Common myeloid progenitor, CD34-positive (primary cell): ENCODE measurements around the gene ROCK2.

Source experiments
- CTCF ChIA-PET: fragments of 350-600 bp; sonication (Branson Sonifier 250); formaldehyde crosslinking; loops from one replicate; lab custom pipeline; 2021; ENCODE audit warnings: antibody characterized with exemption; lab: Charles Lee
- POLR2A ChIA-PET: fragments of 350-600 bp; sonication (Branson Sonifier 250); formaldehyde crosslinking; loops from one replicate; lab custom pipeline; 2021; ENCODE audit warnings: antibody characterized with exemption; lab: Charles Lee
- DNase-seq, 3 donors: peaks; one replicate each; pipeline versions ENCODE4 v3.0.0 to v3.0.0-alpha.2; 2013
- H3K27ac ChIP-seq, 2 experiments: 1 replicate in 1 of 2; 2 replicates in 1 of 2; pipeline ENCODE4 v1.7.0; 2013; ENCODE audit warnings: inconsistent platforms in 2 of 2, low read length in 2 of 2, mild to moderate bottlenecking in 2 of 2, low read depth in 1 of 2, moderate library complexity in 1 of 2; ENCODE audit not compliant: severe bottlenecking in 2 of 2, insufficient read depth in 1 of 2, poor library complexity in 1 of 2
- H3K27me3 ChIP-seq, 5 experiments: replicated peaks in 2 of 5; 1 replicate in 3 of 5; 2 replicates in 2 of 5; pipeline versions ENCODE4 v1.6.1 to v1.7.0; 2013; ENCODE audit warnings: low read length in 4 of 5, mild to moderate bottlenecking in 2 of 5, moderate library complexity in 2 of 5, inconsistent platforms in 1 of 5; ENCODE audit not compliant: insufficient read depth in 5 of 5, control insufficient read depth in 4 of 5
- H3K36me3 ChIP-seq, 4 experiments: 1 replicate in 2 of 4; 2 replicates in 2 of 4; pipeline versions ENCODE4 v1.6.1 to v1.7.0; 2013; ENCODE audit warnings: low read length in 3 of 4, control low read depth in 1 of 4, mild to moderate bottlenecking in 1 of 4; ENCODE audit not compliant: control insufficient read depth in 4 of 4, insufficient read depth in 4 of 4
- H3K4me1 ChIP-seq, 4 experiments: 1 replicate in 3 of 4; 2 replicates in 1 of 4; pipeline versions ENCODE4 v1.6.1 to v1.7.1; 2013; ENCODE audit warnings: low read length in 3 of 4, mild to moderate bottlenecking in 3 of 4, control low read depth in 1 of 4, inconsistent platforms in 1 of 4, moderate library complexity in 1 of 4; ENCODE audit not compliant: control insufficient read depth in 4 of 4, insufficient read depth in 4 of 4; ENCODE audit errors: control extremely low read depth in 1 of 4
- H3K4me3 ChIP-seq, 7 experiments: 1 replicate in 4 of 7; 2 replicates in 3 of 7; pipeline versions ENCODE4 v1.5.1 to v1.7.0; 2013; ENCODE audit warnings: mild to moderate bottlenecking in 7 of 7, low read length in 6 of 7, moderate library complexity in 6 of 7, inconsistent platforms in 2 of 7, low read depth in 2 of 7, control low read depth in 1 of 7; ENCODE audit not compliant: insufficient read depth in 4 of 7, control insufficient read depth in 1 of 7; ENCODE audit errors: extremely low read depth in 1 of 7
- H3K9me3 ChIP-seq, 5 experiments: 1 replicate in 4 of 5; 2 replicates in 1 of 5; pipeline versions ENCODE4 v1.6.1 to v1.7.1; 2013; ENCODE audit warnings: low read length in 4 of 5, mild to moderate bottlenecking in 2 of 5, inconsistent platforms in 1 of 5, low read depth in 1 of 5, moderate library complexity in 1 of 5; ENCODE audit not compliant: control insufficient read depth in 4 of 5, insufficient read depth in 2 of 5; ENCODE audit errors: control extremely low read depth in 1 of 5
- WGBS: methylation state at CpG from one replicate; pipeline ENCODE4 v1.1.5; 2013; ENCODE audit not compliant: insufficient coverage; 5-methylcytosine and 5-hydroxymethylcytosine counted together

ROCK2 gene

DNA sequence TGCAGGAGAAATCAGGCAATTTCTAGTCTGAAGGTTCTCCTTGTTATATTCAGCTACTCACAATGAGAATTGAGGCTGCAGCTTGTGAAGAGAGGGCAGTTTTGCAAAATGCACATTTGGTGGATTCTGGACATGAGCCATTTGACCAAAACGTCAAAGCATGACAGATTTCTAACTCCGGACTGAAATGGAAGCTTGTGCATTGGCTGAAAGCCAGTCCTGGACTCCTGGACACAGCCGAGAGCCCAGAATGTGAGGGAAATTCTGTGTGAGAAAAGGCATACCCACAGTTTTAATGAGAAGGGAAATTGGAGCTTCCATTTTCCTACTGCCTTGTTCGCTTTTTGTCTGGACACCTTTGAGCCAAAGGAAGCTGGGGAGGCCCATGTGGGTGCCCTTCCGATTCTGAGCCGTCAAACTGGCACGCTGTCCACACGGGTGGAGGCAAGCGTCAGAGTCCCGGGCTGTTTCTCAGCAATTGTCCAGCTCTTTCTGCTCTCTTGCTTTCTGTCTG, 23.7 kb upstream of the ROCK2 start:
- peaks cover 0 to 8% (median 0%) of the 10 kb centered on the region in 4 experiments for H3K4me1 ChIP-seq
- DNase-seq: no peak
- no peaks in the 10 kb centered on the region for H3K36me3 ChIP-seq
- H3K27me3 ChIP-seq: no peaks in the 10 kb centered on the region
- WGBS: 70% methylated on average over 10 of the region's 10 CpGs
- H3K27ac ChIP-seq: no peak overlapping the region
- no peaks in the 10 kb centered on the region for H3K9me3 ChIP-seq
- ChIA-PET POLR2A (no interaction called here), CTCF (no interaction called here)
- H3K4me3 ChIP-seq: no peak overlapping the region

DNA sequence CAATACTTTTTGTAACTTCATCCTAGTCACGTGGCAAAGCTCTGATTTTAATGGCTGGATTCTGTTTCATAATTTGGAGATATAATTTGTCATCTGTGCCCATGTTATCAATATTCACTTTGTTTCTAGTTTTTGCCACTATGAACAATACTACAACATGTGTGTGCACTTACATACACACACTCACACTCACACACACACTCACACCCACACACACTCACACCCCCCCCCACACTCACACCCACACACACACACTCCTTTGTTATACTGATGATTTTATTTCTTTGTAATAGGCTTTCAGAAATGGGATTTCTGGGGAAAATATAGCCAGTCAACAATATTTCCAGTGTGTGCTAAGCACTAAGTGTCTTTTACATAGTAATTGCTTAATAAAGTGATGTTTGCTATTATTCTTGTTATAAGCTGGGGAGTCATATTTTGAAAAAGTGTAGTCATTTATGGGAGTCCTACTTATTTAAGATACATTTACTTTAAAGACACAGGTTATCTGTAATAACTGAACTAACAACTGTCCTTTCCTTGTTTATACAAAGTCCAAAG, 22.8 kb upstream of the ROCK2 start:
- Histone ChIP-seq H3K4me1 (peaks cover 0 to 8% (median 0%) of the 10 kb centered on the region in 4 experiments), H3K27ac (no peak overlapping the region), H3K4me3 (no peak overlapping the region), H3K9me3 (no peaks in the 10 kb centered on the region), H3K36me3 (no peaks in the 10 kb centered on the region), H3K27me3 (no peaks in the 10 kb centered on the region)
- no peak for DNase-seq
- ChIA-PET POLR2A (no interaction called here), CTCF (no interaction called here)
- WGBS: no CpG with 5 or more reads among the region's 1 CpG

DNA sequence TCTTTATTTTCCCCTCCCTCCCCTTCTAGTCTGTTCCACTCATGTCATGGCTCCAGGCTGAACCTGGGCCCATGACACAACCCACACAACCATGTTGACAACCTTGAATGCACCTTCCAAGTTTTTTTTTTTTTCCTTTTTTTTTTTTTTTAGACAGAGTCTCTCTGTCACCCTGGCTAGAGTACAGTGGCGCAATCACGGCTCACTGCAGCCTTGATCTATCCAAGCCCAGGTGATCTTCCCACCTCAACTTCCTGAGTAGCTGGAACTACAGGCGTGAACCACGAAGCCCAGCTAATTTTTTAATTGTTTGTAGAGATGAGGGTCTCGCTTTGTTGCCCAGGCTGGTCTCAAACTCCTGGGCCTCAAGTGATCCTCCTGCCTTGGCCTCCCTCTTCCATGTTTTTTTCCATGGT, 21.9 kb upstream of the ROCK2 start:
- Histone ChIP-seq H3K4me1 (peaks cover 0 to 8% (median 0%) of the 10 kb centered on the region in 4 experiments), H3K27me3 (no peaks in the 10 kb centered on the region), H3K36me3 (no peaks in the 10 kb centered on the region), H3K4me3 (no peak overlapping the region), H3K9me3 (no peaks in the 10 kb centered on the region), H3K27ac (no peak overlapping the region)
- DNase-seq: no peak
- ChIA-PET POLR2A (no interaction called here), CTCF (no interaction called here)
- 67% methylated on average over 1 of the region's 5 CpGs for WGBS

DNA sequence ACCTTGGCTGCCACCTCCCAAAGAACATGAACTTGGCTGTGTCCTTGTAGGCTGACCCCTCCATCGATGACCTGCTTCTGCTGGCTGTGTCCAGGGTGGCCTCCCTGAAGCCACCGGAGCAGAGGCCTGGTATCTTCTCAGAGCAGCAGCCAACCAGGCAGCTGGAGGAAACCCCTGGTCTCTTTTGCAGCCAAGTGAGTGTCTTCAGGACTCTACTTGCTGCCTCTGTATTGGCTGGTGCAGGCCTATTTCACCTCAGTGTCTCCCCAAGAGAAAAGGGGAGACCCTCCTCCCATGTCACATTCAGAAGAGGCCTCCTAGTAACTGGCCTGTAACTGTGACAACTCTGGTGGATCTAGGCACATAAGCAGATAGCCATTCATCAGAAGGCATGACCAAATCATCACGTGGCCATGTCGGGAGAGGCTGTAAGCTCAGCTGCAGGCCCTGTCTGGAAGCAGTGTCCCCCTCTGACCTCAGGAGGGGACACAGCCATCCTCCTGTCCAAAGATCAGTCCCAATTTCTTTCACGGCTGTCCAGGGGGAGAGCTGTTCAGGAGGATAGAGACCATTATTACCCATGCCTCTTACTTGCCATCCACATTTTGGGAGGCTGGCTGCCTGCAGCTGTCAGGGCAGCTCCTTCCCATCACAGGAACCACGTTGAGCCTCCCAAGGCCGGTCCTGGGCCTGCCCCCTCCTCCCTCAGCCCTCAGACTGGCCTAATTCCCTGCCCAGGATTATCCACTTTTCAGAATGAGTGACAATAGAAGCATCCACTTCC, 20.9 kb upstream of the ROCK2 start:
- Histone ChIP-seq H3K9me3 (no peaks in the 10 kb centered on the region), H3K4me3 (no peak overlapping the region), H3K27ac (no peak overlapping the region), H3K4me1 (peaks cover 0 to 8% (median 0%) of the 10 kb centered on the region in 4 experiments), H3K27me3 (no peaks in the 10 kb centered on the region), H3K36me3 (no peaks in the 10 kb centered on the region)
- POLR2A ChIA-PET: interaction anchor here (0.8 to 1.2 kb wide), 2 partner anchors 16 to 20 kb away, joined by 3 read pairs; no protein-coding TSS in a partner anchor
- DNase-seq: no peak
- WGBS: 71% methylated on average over 7 of the region's 7 CpGs
- CTCF ChIA-PET: no interaction called here

DNA sequence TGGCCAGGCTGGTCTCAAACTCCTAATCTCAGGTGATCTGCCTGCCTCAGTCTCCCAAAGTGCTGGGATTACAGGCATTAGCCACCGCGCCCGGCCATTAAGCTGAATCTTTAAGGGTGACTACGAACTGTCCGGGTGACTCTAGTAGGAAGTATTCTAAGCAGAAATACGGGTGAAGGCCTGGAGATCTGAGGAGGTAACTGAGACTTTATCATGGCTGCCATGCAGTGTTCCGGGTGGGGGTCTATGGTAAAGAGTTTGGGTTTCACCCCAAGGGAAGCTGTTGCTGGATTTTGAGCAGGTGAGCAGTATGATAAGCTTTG, 20.1 kb upstream of the ROCK2 start:
- Histone ChIP-seq H3K36me3 (no peaks in the 10 kb centered on the region), H3K4me3 (no peak overlapping the region), H3K4me1 (peaks cover 0 to 8% (median 0%) of the 10 kb centered on the region in 4 experiments), H3K27ac (no peak overlapping the region), H3K27me3 (no peaks in the 10 kb centered on the region), H3K9me3 (no peaks in the 10 kb centered on the region)
- CTCF ChIA-PET: no interaction called here
- POLR2A ChIA-PET: interaction anchor here (1.2 kb wide), 1 partner anchor 19 kb away, joined by 3 read pairs; no protein-coding TSS in a partner anchor
- WGBS: 99% methylated on average over 7 of the region's 7 CpGs
- no peak for DNase-seq

DNA sequence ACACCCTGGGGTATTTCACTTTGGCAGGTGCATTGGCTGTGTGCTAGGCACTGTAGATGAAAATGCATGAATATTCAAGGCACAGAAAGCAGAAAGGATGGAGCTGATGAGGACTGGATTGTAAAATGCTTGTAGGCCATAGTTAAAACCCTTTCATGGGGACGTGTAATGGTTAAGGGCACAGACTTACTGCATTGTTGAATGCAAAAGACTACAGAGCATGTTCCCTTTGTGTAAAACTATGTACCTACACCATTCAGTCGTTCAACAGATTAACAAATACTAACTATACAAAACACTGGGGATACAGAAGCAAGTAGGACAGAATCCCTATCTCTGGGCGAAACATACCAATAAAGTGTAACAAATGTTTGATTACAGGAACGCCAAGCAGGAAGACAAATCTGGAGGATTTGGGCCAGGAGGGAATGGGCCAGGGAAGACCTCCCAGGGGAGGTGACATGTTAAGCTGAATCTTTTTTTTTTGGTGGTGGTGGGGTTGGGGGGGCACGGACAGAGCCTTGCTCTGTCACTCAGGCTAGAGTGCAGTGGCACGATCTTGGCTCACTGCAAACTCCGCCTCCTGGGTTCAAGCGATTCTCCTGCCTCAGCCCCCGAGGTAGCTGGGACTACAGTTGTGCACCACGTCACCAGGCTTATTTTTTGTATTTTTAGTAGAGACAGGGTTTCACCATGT, 19.6 kb upstream of the ROCK2 start:
- POLR2A ChIA-PET: interaction anchor here (0.6 to 1.2 kb wide), 2 partner anchors 19 to 963 kb away, joined by 3 read pairs; no protein-coding TSS in a partner anchor
- CTCF ChIA-PET: no interaction called here

More for the DNA sequence above, 19.6 kb upstream of the ROCK2 start:
- over 99% methylated on average over 9 of the region's 10 CpGs for WGBS
- Histone ChIP-seq H3K4me3 (no peak overlapping the region), H3K36me3 (no peaks in the 10 kb centered on the region), H3K27me3 (no peaks in the 10 kb centered on the region), H3K27ac (no peak overlapping the region), H3K9me3 (no peaks in the 10 kb centered on the region), H3K4me1 (peaks cover 0 to 8% (median 0%) of the 10 kb centered on the region in 4 experiments)
- DNase-seq: no peak
